ENCODE data around the gene KLRF2.

Gene KLRF2

GRCh38 chr12:9909724-9910123 lies 28.4 kb downstream of the KLRF2 start:
- no peak overlapping the region for H3K27ac ChIP-seq
- CTCF ChIA-PET: interaction anchor here (0.5 kb wide), 1 partner anchor 1083 kb away, joined by 3 read pairs; no protein-coding TSS in a partner anchor
- no peak for TF ChIP-seq CTCF (conservative IDR thresholded peaks at IDR 0.05; ENCODE audit: low read depth)
- POLR2A ChIA-PET (ENCODE audit: low non-redundant PET): no interaction called here
- no peak for DNase-seq (ENCODE audit: low spot score)

DNA sequence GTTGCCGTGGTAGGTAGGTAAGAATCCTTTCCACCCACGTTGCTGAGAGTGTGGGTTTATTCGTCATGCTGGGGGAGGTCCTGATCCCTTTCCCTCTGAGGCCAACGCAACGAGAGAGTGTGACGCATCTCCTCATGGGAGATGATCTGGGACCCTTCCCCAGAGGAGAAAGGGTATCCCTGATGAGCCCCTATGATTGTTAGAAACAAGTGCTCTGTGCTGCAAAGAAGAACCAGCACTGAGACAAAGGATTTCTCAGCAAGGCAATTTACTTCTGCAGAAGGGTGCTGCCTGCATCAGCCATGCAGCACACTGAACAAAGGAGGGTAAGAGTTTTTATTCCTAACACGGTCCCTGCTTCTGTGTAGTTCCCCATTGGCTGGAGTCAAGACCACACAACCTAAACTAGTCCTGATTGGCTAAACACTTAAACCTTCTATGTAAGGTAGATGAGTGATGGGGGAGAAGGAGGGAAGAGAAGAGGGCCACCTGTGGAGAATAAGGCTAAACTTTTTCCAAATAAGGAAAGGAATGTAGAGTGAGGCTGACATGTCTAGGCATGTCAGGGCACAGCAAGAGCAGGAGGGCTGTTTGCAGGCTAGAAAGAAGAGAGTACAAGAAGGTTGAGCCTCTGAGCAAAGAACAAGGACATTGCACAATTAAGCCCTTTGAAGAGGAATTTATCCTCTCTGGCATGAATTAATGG lies 29.6 kb downstream of the KLRF2 start:
- no peak for TF ChIP-seq CTCF (conservative IDR thresholded peaks at IDR 0.05; ENCODE audit: low read depth)
- ChIA-PET CTCF (no interaction called here), POLR2A (ENCODE audit: low non-redundant PET) (no interaction called here)
- H3K27ac ChIP-seq: no peak overlapping the region
- DNase-seq (ENCODE audit: low spot score): no peak

- CTCF ChIA-PET: no interaction called here
- DNase-seq (ENCODE audit: low spot score): no peak
- POLR2A ChIA-PET (ENCODE audit: low non-redundant PET): no interaction called here
- H3K27ac ChIP-seq: no peak overlapping the region
- TF ChIP-seq CTCF (conservative IDR thresholded peaks at IDR 0.05; ENCODE audit: low read depth): no peak
Measured at GRCh38 chr12:9911708-9912107, 30.4 kb downstream of the KLRF2 start.

GRCh38 chr12:9919443-9919842 lies 38.2 kb downstream of the KLRF2 start:
- CTCF ChIA-PET: interaction anchor here (0.6 kb wide), 1 partner anchor 21 kb away, joined by 3 read pairs; no protein-coding TSS in a partner anchor
- POLR2A ChIA-PET (ENCODE audit: low non-redundant PET): no interaction called here
- no peak for DNase-seq (ENCODE audit: low spot score)
- no peak overlapping the region for H3K27ac ChIP-seq
- no peak for TF ChIP-seq CTCF (conservative IDR thresholded peaks at IDR 0.05; ENCODE audit: low read depth)

DNA sequence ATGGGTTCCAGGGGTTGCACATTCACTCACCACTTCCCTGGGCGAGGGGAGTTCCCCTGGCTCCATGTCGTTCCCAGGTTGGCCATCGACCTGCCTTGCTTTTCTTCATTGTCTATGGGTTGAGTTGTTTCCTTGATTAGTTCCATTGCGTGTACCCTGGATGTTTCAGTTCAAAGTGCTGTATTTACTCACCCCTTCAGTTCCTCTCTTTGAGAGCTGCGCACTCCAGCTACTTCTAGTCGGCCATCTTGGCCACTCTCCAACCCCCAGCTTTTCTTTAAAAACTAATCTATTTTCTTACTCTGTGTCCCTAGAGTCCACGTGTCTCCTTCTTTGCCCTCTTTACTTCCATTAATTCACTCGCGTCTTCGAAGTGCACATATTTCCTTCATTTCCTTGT lies 39.2 kb downstream of the KLRF2 start:
- ChIA-PET POLR2A (ENCODE audit: low non-redundant PET) (no interaction called here), CTCF (interaction anchor here (0.5 to 0.6 kb wide), 2 partner anchors 107 to 178 kb away, joined by 3 read pairs; no protein-coding TSS in a partner anchor)
- H3K27ac ChIP-seq: no peak overlapping the region
- no peak for DNase-seq (ENCODE audit: low spot score)
- TF ChIP-seq CTCF (conservative IDR thresholded peaks at IDR 0.05; ENCODE audit: low read depth): no peak

DNA sequence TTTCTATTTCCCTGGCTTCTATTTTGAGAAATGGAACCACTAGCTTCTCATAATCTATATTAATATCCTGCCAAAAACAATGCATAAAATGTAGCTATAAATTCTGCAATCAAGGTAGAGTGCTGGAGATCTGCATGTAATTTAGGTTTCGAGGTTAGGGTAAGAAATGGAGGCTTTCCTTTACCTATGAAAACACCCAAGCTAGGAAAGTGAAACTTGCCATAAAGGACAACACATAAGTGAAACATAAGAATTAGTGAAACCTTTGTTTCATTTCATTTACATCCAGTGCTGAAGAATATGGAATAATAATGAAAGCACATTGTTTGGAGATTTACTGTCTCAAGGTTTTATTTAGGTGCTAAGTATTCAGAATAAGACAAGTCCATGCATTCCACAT lies 41.1 kb downstream of the KLRF2 start:
- no peak for DNase-seq (ENCODE audit: low spot score)
- CTCF ChIA-PET: interaction anchor here (0.7 kb wide), 1 partner anchor 22 kb away, joined by 4 read pairs; no protein-coding TSS in a partner anchor
- TF ChIP-seq CTCF (conservative IDR thresholded peaks at IDR 0.05; ENCODE audit: low read depth): no peak
- POLR2A ChIA-PET (ENCODE audit: low non-redundant PET): no interaction called here
- H3K27ac ChIP-seq: no peak overlapping the region

Data from RWPE1 (cell line).